IMR-90 (cell line): ENCODE measurements around the gene ARSB. TPM values are rescaled to one million over a fixed set of nuclear protein-coding genes. Genes with fewer than 3 reads are reported as not detected.

ENCODE experiments used
- ATAC-seq: fragments of 200-7000 bp; cut with Tn5 transposase; 2 replicates; pipeline ENCODE4 v1.9.1; 2020; ENCODE audit warnings: low read depth, mild to moderate bottlenecking, moderate library complexity
- BruUV-seq: library from RNA; stranded (reverse); fragments of 400-500 nt; replicated peaks from 2 replicates; lab custom pipeline; 2021; lab: Mats Ljungman, UMichigan
- CTCF ChIA-PET: fragments of 300-600 bp; formaldehyde crosslinking; extraction: SDS; loops from one replicate; lab custom pipeline; 2021; ENCODE audit warnings: antibody characterized with exemption; lab: Yijun Ruan, JAX
- POLR2A ChIA-PET: fragments of 300-600 bp; sonication (Branson Sonifier 250); formaldehyde crosslinking; loops from one replicate; lab custom pipeline; 2022; ENCODE audit warnings: antibody characterized with exemption; ENCODE audit not compliant: unreplicated experiment; lab: Charles Lee
- DNase-seq: peaks from one replicate; pipeline ENCODE4 v3.0.0; 2013
- H2AFZ ChIP-seq: replicated peaks from 2 replicates; pipeline ENCODE3; 2013; ENCODE audit warnings: low read length, mild to moderate bottlenecking; ENCODE audit not compliant: poor library complexity
- H2AK5ac ChIP-seq: 2 replicates; pipeline ENCODE4 v1.6.1; 2013; ENCODE audit warnings: low read depth, low read length, inconsistent platforms
- H2AK9ac ChIP-seq: replicated peaks from 2 replicates; pipeline ENCODE3; 2013; ENCODE audit warnings: mild to moderate bottlenecking, low read depth, low read length, moderate library complexity; ENCODE audit not compliant: poor library complexity
- H2BK120ac ChIP-seq: 2 replicates; pipeline ENCODE4 v1.6.1; 2013; ENCODE audit warnings: low read depth, low read length, inconsistent platforms
- H2BK15ac ChIP-seq: 3 replicates; pipeline ENCODE4 v1.6.1; 2013; ENCODE audit warnings: low read depth, low read length, inconsistent platforms
- H2BK20ac ChIP-seq: 2 replicates; pipeline ENCODE4 v1.6.1; 2013; ENCODE audit warnings: low read depth, mild to moderate bottlenecking, inconsistent platforms, low read length, moderate library complexity
- H2BK5ac ChIP-seq: 2 replicates; pipeline ENCODE4 v1.6.1; 2013; ENCODE audit warnings: mild to moderate bottlenecking, low read depth, low read length, inconsistent platforms; ENCODE audit not compliant: poor library complexity, severe bottlenecking
- H3K14ac ChIP-seq: replicated peaks from 2 replicates; pipeline ENCODE4 v1.6.1; 2013; ENCODE audit warnings: low read depth, low read length, inconsistent platforms
- H3K18ac ChIP-seq: 2 replicates; pipeline ENCODE4 v1.6.1; 2013; ENCODE audit warnings: low read depth, low read length, control low read depth
- H3K23ac ChIP-seq: 2 replicates; pipeline ENCODE4 v1.6.1; 2013; ENCODE audit warnings: low read depth, low read length, inconsistent platforms
- H3K27ac ChIP-seq: 2 replicates; pipeline ENCODE4 v1.5.1; 2013; ENCODE audit warnings: mild to moderate bottlenecking, control low read depth, low read length; ENCODE audit not compliant: insufficient read depth
- H3K27me3 ChIP-seq: 2 replicates; pipeline ENCODE4 v1.6.1; 2013; ENCODE audit warnings: low read length; ENCODE audit not compliant: control insufficient read depth, insufficient read depth
- H3K36me3 ChIP-seq: 2 replicates; pipeline ENCODE4 v1.6.1; 2013; ENCODE audit warnings: low read length, mixed read lengths; ENCODE audit not compliant: control insufficient read depth, insufficient read depth
- H3K4ac ChIP-seq: 2 replicates; pipeline ENCODE4 v1.6.1; 2013; ENCODE audit warnings: low read depth, low read length, inconsistent platforms
- H3K4me1 ChIP-seq: 2 replicates; pipeline ENCODE4 v1.6.1; 2013; ENCODE audit warnings: low read length, mixed read lengths; ENCODE audit not compliant: control insufficient read depth, insufficient read depth
- H3K4me2 ChIP-seq: 2 replicates; pipeline ENCODE4 v1.6.1; 2013; ENCODE audit warnings: low read depth, mild to moderate bottlenecking, control low read depth, low read length, moderate library complexity
- H3K4me3 ChIP-seq: 2 replicates; pipeline ENCODE4 v1.5.1; 2013; ENCODE audit warnings: low read depth, mild to moderate bottlenecking, control low read depth, low read length, moderate library complexity; ENCODE audit not compliant: insufficient read depth
- H3K56ac ChIP-seq: 2 replicates; pipeline ENCODE4 v1.6.1; 2013; ENCODE audit warnings: low read length, inconsistent platforms; ENCODE audit not compliant: insufficient read depth; ENCODE audit errors: extremely low read depth
- H3K79me1 ChIP-seq, 2 experiments: 2 replicates each; pipeline ENCODE4 v1.6.1; 2013; ENCODE audit warnings: low read length in 2 of 2, inconsistent platforms in 1 of 2, low read depth in 1 of 2
- H3K9ac ChIP-seq: 2 replicates; pipeline ENCODE4 v1.6.1; 2013; ENCODE audit warnings: low read depth, low read length, control low read depth
- H3K9me1 ChIP-seq: 2 replicates; pipeline ENCODE4 v1.6.1; 2013; ENCODE audit warnings: low read length, inconsistent platforms; ENCODE audit not compliant: insufficient read depth
- H3K9me3 ChIP-seq: 2 replicates; pipeline ENCODE4 v1.6.1; 2013; ENCODE audit warnings: low read length; ENCODE audit not compliant: control insufficient read depth, insufficient read depth
- H4K20me1 ChIP-seq: 2 replicates; pipeline ENCODE4 v1.6.1; 2013; ENCODE audit warnings: low read length, inconsistent platforms; ENCODE audit not compliant: insufficient read depth
- H4K5ac ChIP-seq: 2 replicates; pipeline ENCODE4 v1.6.1; 2013; ENCODE audit warnings: mild to moderate bottlenecking, low read depth, low read length, control low read depth
- H4K8ac ChIP-seq, 2 experiments: 2 replicates each; pipeline ENCODE4 v1.6.1; 2013; ENCODE audit warnings: low read depth in 2 of 2, low read length in 2 of 2, control low read depth in 1 of 2, inconsistent platforms in 1 of 2
- H4K91ac ChIP-seq: 2 replicates; pipeline ENCODE4 v1.6.1; 2013; ENCODE audit warnings: low read depth, low read length, inconsistent platforms; ENCODE audit not compliant: insufficient read depth
- BHLHE40 ChIP-seq: fragments of 150-350 bp; IDR thresholded peaks from 2 replicates; pipeline ENCODE4 v1.6.1; 2016; ENCODE audit warnings: mild to moderate bottlenecking, low read depth, low read length
- CEBPB ChIP-seq: IDR thresholded peaks from 2 replicates; pipeline ENCODE4 v1.6.1; 2012; ENCODE audit warnings: low read depth, low read length, improper control_type of control experiment
- CHD1 ChIP-seq: IDR thresholded peaks from 2 replicates; pipeline ENCODE4 v1.6.1; 2012; ENCODE audit warnings: low read depth, low read length, improper control_type of control experiment
- CTCF ChIP-seq: conservative IDR thresholded peaks from 2 replicates; pipeline ENCODE4 v1.5.1; 2012; ENCODE audit warnings: mild to moderate bottlenecking, low read depth, low read length, improper control_type of control experiment
- ELK1 ChIP-seq: fragments of 150-350 bp; IDR thresholded peaks from 2 replicates; pipeline ENCODE4 v1.6.1; 2016; ENCODE audit warnings: low read depth, mild to moderate bottlenecking, low read length, moderate library complexity, borderline replicate concordance
- FOS ChIP-seq: fragments of 150-350 bp; IDR thresholded peaks from 2 replicates; pipeline ENCODE4 v1.6.1; 2016; ENCODE audit warnings: low read depth, low read length
- MAFK ChIP-seq: IDR thresholded peaks from 2 replicates; pipeline ENCODE4 v1.6.1; 2012; ENCODE audit warnings: low read depth, low read length, improper control_type of control experiment
- MAZ ChIP-seq: IDR thresholded peaks from 2 replicates; pipeline ENCODE4 v1.6.1; 2012; ENCODE audit warnings: low read depth, mild to moderate bottlenecking, low read length, improper control_type of control experiment, moderate library complexity, borderline replicate concordance
- MXI1 ChIP-seq: IDR thresholded peaks from 2 replicates; pipeline ENCODE4 v1.6.1; 2012; ENCODE audit warnings: low read depth, mild to moderate bottlenecking, low read length, moderate library complexity, borderline replicate concordance
- NFE2L2 ChIP-seq: fragments of 150-350 bp; IDR thresholded peaks from 2 replicates; pipeline ENCODE4 v1.6.1; 2016; ENCODE audit warnings: low read depth, mild to moderate bottlenecking, low read length
- POLR2A ChIP-seq: IDR thresholded peaks from 2 replicates; pipeline ENCODE4 v1.6.1; 2012; ENCODE audit warnings: mild to moderate bottlenecking, low read depth, low read length
- RAD21 ChIP-seq: IDR thresholded peaks from 2 replicates; pipeline ENCODE4 v1.6.1; 2012; ENCODE audit warnings: low read length, improper control_type of control experiment
- RCOR1 ChIP-seq: IDR thresholded peaks from 2 replicates; pipeline ENCODE4 v1.6.1; 2012; ENCODE audit warnings: mild to moderate bottlenecking, low read length, improper control_type of control experiment; ENCODE audit not compliant: insufficient replicate concordance
- RFX5 ChIP-seq: IDR thresholded peaks from 2 replicates; pipeline ENCODE4 v1.8.0; 2012; ENCODE audit warnings: low read depth, mild to moderate bottlenecking, low read length, moderate library complexity
- SMC3 ChIP-seq: fragments of 150-350 bp; IDR thresholded peaks from 2 replicates; pipeline ENCODE4 v1.6.1; 2016; ENCODE audit warnings: low read depth, mild to moderate bottlenecking, antibody characterized with exemption, low read length, moderate library complexity
- USF2 ChIP-seq: fragments of 150-350 bp; IDR thresholded peaks from 2 replicates; pipeline ENCODE4 v1.6.1; 2017; ENCODE audit warnings: mild to moderate bottlenecking, antibody characterized with exemption, low read length, low read depth
- WGBS, 2 experiments: methylation state at CpG; one replicate each; pipeline versions ENCODE4 v1.1.5 to v1.1.7; 2013; ENCODE audit warnings: missing lambda C conversion rate in 2 of 2; ENCODE audit not compliant: insufficient read length in 1 of 2; ENCODE audit errors: extremely low coverage in 2 of 2; 5-methylcytosine and 5-hydroxymethylcytosine counted together
- dilution Hi-C: fragments of 300-500 bp; cut with HindIII; formaldehyde crosslinking; loops from one replicate; pipeline ENCODE4 v1.14.3; 2018; ENCODE audit warnings: low sequenced_read_pairs; ENCODE audit not compliant: unreplicated experiment
- in situ Hi-C: fragments of 300-500 bp; cut with MboI; formaldehyde crosslinking; loops from 3 replicates; pipeline ENCODE4 v1.14.3; 2019; ENCODE audit warnings: low sequenced_read_pairs, inconsistent platforms, mixed read lengths
- intact Hi-C: fragments of 100-400 bp; cut with micrococcal nuclease; formaldehyde crosslinking; loops from 2 replicates; pipeline ENCODE4 v1.10.0; 2022
- polyA plus RNA-seq, 3 experiments: library from polyadenylated mRNA; depleted of rRNA; stranded (reverse); fragments of >200 nt; gene quantifications; 2 replicates each; pipeline ENCODE4 v1.2.3, GENCODE V29; 2012; ENCODE audit warnings: low replicate concordance in 1 of 3
- total RNA-seq: library from RNA; depleted of rRNA; stranded (reverse); fragments of >200 nt; gene quantifications from 2 replicates; pipeline ENCODE4 v1.2.3, GENCODE V29; 2012

Gene ARSB
- total and polyA plus RNA-seq, 2 of the 4 experiments (the other 2 are of a cell fraction): 16.0 to 16.3 TPM

- no peak overlapping the region for H3K9ac ChIP-seq
- no peak overlapping the region for H4K91ac ChIP-seq
- H2BK15ac ChIP-seq: no peak overlapping the region
- no peak overlapping the region for H2AK9ac ChIP-seq
- DNase-seq: no peak
- 100% methylated on average over 1 of the region's 5 CpGs; no CpG with 5 or more reads in 1 of the 2 experiments for WGBS, 2 experiments
- TF ChIP-seq MXI1 (no peak), FOS (no peak), POLR2A (no peak), CEBPB (no peak), ELK1 (no peak), NFE2L2 (no peak), SMC3 (no peak), MAFK (no peak), CTCF (no peak), RCOR1 (no peak), RAD21 (no peak), MAZ (no peak), BHLHE40 (no peak), RFX5 (no peak), CHD1 (no peak), USF2 (no peak)
- intact Hi-C loops (no loop called here), dilution Hi-C loops (no loop called here), in situ Hi-C loops (no loop called here)
- H3K4me1 ChIP-seq: peaks cover 5% of the 10 kb centered on the region; the same call in 1 of the 2 replicates
- H4K20me1 ChIP-seq: no peaks in the 10 kb centered on the region
- no peaks in the 10 kb centered on the region for H3K27me3 ChIP-seq
- no peak overlapping the region for H3K4me3 ChIP-seq
- no peak overlapping the region for H2BK120ac ChIP-seq
- H3K9me1 ChIP-seq: no peaks in the 10 kb centered on the region
- H3K14ac ChIP-seq: no peak overlapping the region
- no TSS peak for BruUV-seq
- ATAC-seq: no peak
- H2AK5ac ChIP-seq: no peak overlapping the region
- no peak overlapping the region for H4K8ac ChIP-seq
- H3K9me3 ChIP-seq: no peaks in the 10 kb centered on the region
- no peak overlapping the region for H2BK5ac ChIP-seq
- H3K4ac ChIP-seq: no peak overlapping the region
- no peaks in the 10 kb centered on the region for H3K36me3 ChIP-seq
- no peak overlapping the region for H2BK20ac ChIP-seq
- H4K5ac ChIP-seq: no peak overlapping the region; the same call in 1 of the 2 replicates
- H2AFZ ChIP-seq: no peak overlapping the region
- ChIA-PET CTCF (interaction anchor here (1.0 kb wide), 1 partner anchor 9 kb away, joined by 4 read pairs; no protein-coding TSS in a partner anchor), POLR2A (no interaction called here)
- peaks cover 0 to 2% of the 10 kb centered on the region in 2 experiments; a peak in 1 of 4 replicates for H3K79me1 ChIP-seq
- no peak overlapping the region for H3K4me2 ChIP-seq
- H3K23ac ChIP-seq: no peak overlapping the region
- no peak overlapping the region for H3K18ac ChIP-seq
- no peak overlapping the region for H3K27ac ChIP-seq
- H3K56ac ChIP-seq: no peak overlapping the region
These were observed 69.1 kb downstream of the ARSB start for GRCh38 chr5:78916044-78916443.
